ENCODE results near the gene ELN.

The ELN gene

GRCh38 chr7:73984481-73985205 lies 43.3 kb upstream of the ELN start:
- peaks cover 32% of the 10 kb centered on the region for H3K4me1 Mint-ChIP-seq

GRCh38 chr7:73985737-73986141 lies 42.2 kb upstream of the ELN start:
- H3K4me3 Mint-ChIP-seq = no peak overlapping the region
- H3K27ac Mint-ChIP-seq = no peak overlapping the region
- no peaks in the 10 kb centered on the region for H3K9me3 Mint-ChIP-seq
- H3K36me3 Mint-ChIP-seq (ENCODE audit: low read depth) = no peaks in the 10 kb centered on the region
- H3K27me3 Mint-ChIP-seq (ENCODE audit: low read depth) = peaks cover 29% of the 10 kb centered on the region
- H3K4me1 Mint-ChIP-seq = peaks cover 26% of the 10 kb centered on the region
- no peak for TF ChIP-seq CTCF (IDR thresholded peaks at IDR 0.05; ENCODE audit: unreplicated experiment in 3 of 3)

More at GRCh38 chr7:73984481-73985205, 43.3 kb upstream of the ELN start:
- Mint-ChIP-seq H3K9me3 (no peaks in the 10 kb centered on the region), H3K4me3 (no peak overlapping the region), H3K36me3 (ENCODE audit: low read depth) (no peaks in the 10 kb centered on the region), H3K27ac (peak overlapping the region in 1 of 3 experiments; percentile 19), H3K27me3 (ENCODE audit: low read depth) (peaks cover 29% of the 10 kb centered on the region)
- TF ChIP-seq CTCF (IDR thresholded peaks at IDR 0.05; ENCODE audit: unreplicated experiment in 3 of 3) = no peak

GRCh38 chr7:73986158-73986631 lies 41.8 kb upstream of the ELN start:
- TF ChIP-seq CTCF (IDR thresholded peaks at IDR 0.05; ENCODE audit: unreplicated experiment in 3 of 3) = no peak
- Mint-ChIP-seq H3K4me3 (no peak overlapping the region), H3K4me1 (peaks cover 22% of the 10 kb centered on the region), H3K9me3 (no peaks in the 10 kb centered on the region), H3K36me3 (ENCODE audit: low read depth) (no peaks in the 10 kb centered on the region), H3K27me3 (ENCODE audit: low read depth) (peaks cover 24% of the 10 kb centered on the region), H3K27ac (no peak overlapping the region)

- Mint-ChIP-seq H3K4me3 (no peak overlapping the region), H3K27ac (no peak overlapping the region), H3K27me3 (ENCODE audit: low read depth) (peaks cover 20% of the 10 kb centered on the region)
These were observed 40.7 kb upstream of the ELN start for GRCh38 chr7:73987298-73987697.

GRCh38 chr7:73988197-73988596 lies 39.8 kb upstream of the ELN start:
- Mint-ChIP-seq H3K27ac (no peak overlapping the region), H3K4me1 (peaks cover 12% of the 10 kb centered on the region), H3K9me3 (no peaks in the 10 kb centered on the region), H3K27me3 (ENCODE audit: low read depth) (peaks cover 18% of the 10 kb centered on the region), H3K4me3 (no peak overlapping the region), H3K36me3 (ENCODE audit: low read depth) (no peaks in the 10 kb centered on the region)
- no peak for TF ChIP-seq CTCF (IDR thresholded peaks at IDR 0.05; ENCODE audit: unreplicated experiment in 3 of 3)

More at GRCh38 chr7:73987298-73987697, 40.7 kb upstream of the ELN start:
- Mint-ChIP-seq H3K9me3 (no peaks in the 10 kb centered on the region), H3K4me1 (peaks cover 16% of the 10 kb centered on the region), H3K36me3 (ENCODE audit: low read depth) (no peaks in the 10 kb centered on the region)
- TF ChIP-seq CTCF (IDR thresholded peaks at IDR 0.05; ENCODE audit: unreplicated experiment in 3 of 3) = no peak
